Tibial nerve (tissue), 4 donors: ENCODE data around the gene CITED1. TPM values are rescaled to one million over a fixed set of nuclear protein-coding genes. Genes with fewer than 3 reads are reported as not detected.
"Not testable (repeated sequence)": the region's sequence is repeated elsewhere in the genome, so short reads cannot be mapped to it uniquely, and the experiment has no call there.

Source experiments
- DNase-seq, 2 donors: peaks; one replicate each; pipeline ENCODE4 v3.0.0-alpha.2; 2019; ENCODE audit warnings: low spot score in 2 of 2
- H3K27ac ChIP-seq, 4 donors: fragments of 200-600 bp; sonication (generic) in 3 of 4; one replicate each; pipeline ENCODE4 v1.5.1; 2017 to 2019; ENCODE audit warnings: mild to moderate bottlenecking in 1 of 4
- H3K27me3 ChIP-seq, 2 donors: fragments of 200-600 bp; sonication (generic) in 1 of 2; one replicate each; pipeline versions ENCODE4 v1.5.1 to v1.6.0; 2017 to 2019
- H3K36me3 ChIP-seq, 3 donors: fragments of 200-600 bp; sonication (generic); one replicate each; pipeline ENCODE4 v1.5.1; 2018 to 2019
- H3K4me1 ChIP-seq, 4 donors: fragments of 200-600 bp; sonication (generic) in 3 of 4; one replicate each; pipeline ENCODE4 v1.5.1; 2017 to 2019
- H3K4me3 ChIP-seq, 4 donors: fragments of 200-600 bp; sonication (generic) in 3 of 4; one replicate each; pipeline ENCODE4 v1.5.1; 2017 to 2019; ENCODE audit warnings: mild to moderate bottlenecking in 1 of 4, moderate library complexity in 1 of 4
- H3K9me3 ChIP-seq, 4 donors: fragments of 200-600 bp; sonication (generic) in 3 of 4; one replicate each; pipeline ENCODE4 v1.5.1; 2017 to 2019
- EP300 ChIP-seq, 2 donors: sonication (generic); formaldehyde crosslinking; IDR thresholded peaks; one replicate each; pipeline ENCODE4 v1.6.1; 2017; ENCODE audit warnings: antibody characterized with exemption in 2 of 2, mild to moderate bottlenecking in 1 of 2
- POLR2A ChIP-seq, 2 donors: fragments of 450-650 bp; IDR thresholded peaks; one replicate each; pipeline ENCODE4 v1.6.1; 2017; ENCODE audit warnings: antibody characterized with exemption in 2 of 2, mild to moderate bottlenecking in 2 of 2, moderate library complexity in 2 of 2
- WGBS, 2 donors: methylation state at CpG; one replicate each; pipeline ENCODE4 v1.1.5; 2018; 5-methylcytosine and 5-hydroxymethylcytosine counted together
- total RNA-seq, 4 donors: library from RNA; depleted of rRNA; stranded (reverse); fragments of >200 nt; gene quantifications; one replicate each; pipeline ENCODE4 v1.1.0, GENCODE V29; 2016
- TF ChIP-seq, protein P1 (sequence below), 5 experiments: fragments of 200-600 bp in 3 of 5; fragments of 450-650 bp in 2 of 5; sonication (generic) in 3 of 5; IDR thresholded peaks; one replicate each; pipeline ENCODE4 v1.5.1; 2016 to 2019; ENCODE audit warnings: antibody characterized with exemption in 5 of 5, mild to moderate bottlenecking in 3 of 5, moderate library complexity in 2 of 5

The CITED1 gene
- total RNA-seq, 4 donors from 2014 or later, result 0.60 to 1.7 (median 0.84) TPM; not detected in 1

DNA sequence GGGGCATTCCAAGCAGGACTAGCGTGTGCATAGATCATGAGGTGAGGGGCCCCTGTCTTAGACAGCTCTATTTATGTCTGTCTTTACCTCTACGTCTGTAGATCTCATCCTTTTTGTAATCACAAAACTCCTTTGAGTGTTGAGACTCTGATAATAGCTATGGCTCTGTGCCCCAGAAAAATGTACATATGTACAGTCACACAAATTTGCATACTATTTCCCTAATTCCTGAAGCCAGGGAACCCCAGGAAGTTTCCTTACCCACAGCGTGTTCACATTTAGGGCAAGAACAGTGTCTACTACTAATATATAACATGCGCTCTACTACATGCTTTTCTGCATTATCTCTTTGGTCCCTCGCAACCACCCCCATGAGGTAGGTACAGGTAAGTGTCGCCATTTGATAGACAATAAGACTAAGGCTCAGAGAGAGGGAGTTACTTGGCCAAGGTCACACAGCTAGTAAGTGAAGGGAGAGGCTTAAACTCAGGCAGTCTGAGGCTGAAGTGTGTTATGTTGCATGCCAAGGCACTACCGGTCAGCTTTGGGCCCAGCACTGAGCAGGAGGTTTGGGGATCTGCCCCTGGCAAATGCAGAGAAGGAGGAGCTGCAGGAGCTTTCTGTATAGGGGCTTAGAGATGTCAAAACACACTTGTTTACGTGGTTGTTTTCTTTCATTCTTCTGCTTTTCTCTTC lies 21.0 kb upstream of the CITED1 start:
- Histone ChIP-seq H3K27me3 (no peaks in the 10 kb centered on the region), H3K9me3 (no peaks in the 10 kb centered on the region), H3K27ac (no peak overlapping the region), H3K36me3 (peaks cover 0 to 5% (median 0%) of the 10 kb centered on the region in 3 donors), H3K4me1 (no peaks in the 10 kb centered on the region), H3K4me3 (no peak overlapping the region)
- no peak for DNase-seq
- WGBS, 2 donors, result 75 to 96% methylated on average over 8 of the region's 8 CpGs
- TF ChIP-seq, protein P1, sequence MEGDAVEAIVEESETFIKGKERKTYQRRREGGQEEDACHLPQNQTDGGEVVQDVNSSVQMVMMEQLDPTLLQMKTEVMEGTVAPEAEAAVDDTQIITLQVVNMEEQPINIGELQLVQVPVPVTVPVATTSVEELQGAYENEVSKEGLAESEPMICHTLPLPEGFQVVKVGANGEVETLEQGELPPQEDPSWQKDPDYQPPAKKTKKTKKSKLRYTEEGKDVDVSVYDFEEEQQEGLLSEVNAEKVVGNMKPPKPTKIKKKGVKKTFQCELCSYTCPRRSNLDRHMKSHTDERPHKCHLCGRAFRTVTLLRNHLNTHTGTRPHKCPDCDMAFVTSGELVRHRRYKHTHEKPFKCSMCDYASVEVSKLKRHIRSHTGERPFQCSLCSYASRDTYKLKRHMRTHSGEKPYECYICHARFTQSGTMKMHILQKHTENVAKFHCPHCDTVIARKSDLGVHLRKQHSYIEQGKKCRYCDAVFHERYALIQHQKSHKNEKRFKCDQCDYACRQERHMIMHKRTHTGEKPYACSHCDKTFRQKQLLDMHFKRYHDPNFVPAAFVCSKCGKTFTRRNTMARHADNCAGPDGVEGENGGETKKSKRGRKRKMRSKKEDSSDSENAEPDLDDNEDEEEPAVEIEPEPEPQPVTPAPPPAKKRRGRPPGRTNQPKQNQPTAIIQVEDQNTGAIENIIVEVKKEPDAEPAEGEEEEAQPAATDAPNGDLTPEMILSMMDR (IDR thresholded peaks at IDR 0.05), result no peak
- TF ChIP-seq POLR2A (IDR thresholded peaks at IDR 0.05) (no peak), EP300 (IDR thresholded peaks at IDR 0.05) (no peak)

DNA sequence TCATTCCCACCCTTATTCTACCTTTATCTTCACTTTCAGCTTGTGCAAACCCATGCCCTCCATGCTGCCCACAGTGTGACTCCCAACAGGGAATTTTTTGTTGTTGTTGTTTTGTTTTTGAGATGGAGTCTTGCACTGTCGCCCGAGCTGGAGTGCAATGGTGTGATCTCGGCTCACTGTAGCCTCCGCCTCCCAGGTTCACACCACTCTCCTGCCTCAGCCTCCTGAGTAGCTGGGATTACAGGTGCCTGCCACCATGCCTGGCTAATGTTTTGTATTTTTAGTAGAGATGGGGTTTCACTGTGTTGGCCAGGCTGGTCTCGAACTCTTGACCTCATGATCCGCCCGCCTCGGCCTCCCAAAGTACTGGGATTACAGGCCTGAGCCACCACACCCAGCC lies 13.9 kb upstream of the CITED1 start:
- WGBS, 2 donors, result 91 to 95% methylated on average over 8 of the region's 8 CpGs

DNA sequence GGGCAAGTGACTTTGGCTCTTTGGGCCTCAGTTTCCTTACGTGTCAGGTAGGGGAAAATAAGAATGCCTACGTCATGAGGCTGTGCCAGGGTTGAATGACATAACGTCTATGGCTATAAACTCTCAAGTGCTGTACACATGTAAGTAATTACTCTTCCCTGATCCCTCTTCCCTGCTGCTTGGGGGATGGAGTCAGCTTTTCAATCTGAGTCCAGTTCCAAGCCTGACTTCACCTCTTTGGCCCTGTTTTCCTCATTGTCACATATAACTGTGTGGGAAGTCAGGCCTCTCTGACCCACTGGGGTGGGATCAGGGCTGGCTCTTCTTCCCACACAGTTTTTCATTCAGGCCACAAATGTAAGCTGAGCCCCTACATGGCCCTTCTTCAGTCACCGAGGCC lies 11.4 kb upstream of the CITED1 start:
- DNase-seq, result no peak
- H3K9me3 ChIP-seq, result no peaks in the 10 kb centered on the region
- WGBS, 2 donors, result 63 to 84% methylated on average over 3 to 4 of the region's 4 CpGs
- H3K36me3 ChIP-seq, result no peaks in the 10 kb centered on the region
- no peak for TF ChIP-seq POLR2A (IDR thresholded peaks at IDR 0.05)
- TF ChIP-seq, protein P1 (IDR thresholded peaks at IDR 0.05), result no peak
- TF ChIP-seq EP300 (IDR thresholded peaks at IDR 0.05), result no peak
- H3K4me3 ChIP-seq, result no peak overlapping the region
- H3K4me1 ChIP-seq, result no peaks in the 10 kb centered on the region
- H3K27ac ChIP-seq, result no peak overlapping the region
- H3K27me3 ChIP-seq, result peaks cover 0 to 37% of the 10 kb centered on the region in 2 donors

More for the DNA sequence above, 13.9 kb upstream of the CITED1 start:
- not testable (repeated sequence) for H3K9me3 ChIP-seq, H3K36me3 ChIP-seq, H3K27ac ChIP-seq, DNase-seq, H3K4me3 ChIP-seq, H3K4me1 ChIP-seq
- H3K27me3 ChIP-seq, result peaks cover 0 to 16% of the 10 kb centered on the region in 2 donors

DNA sequence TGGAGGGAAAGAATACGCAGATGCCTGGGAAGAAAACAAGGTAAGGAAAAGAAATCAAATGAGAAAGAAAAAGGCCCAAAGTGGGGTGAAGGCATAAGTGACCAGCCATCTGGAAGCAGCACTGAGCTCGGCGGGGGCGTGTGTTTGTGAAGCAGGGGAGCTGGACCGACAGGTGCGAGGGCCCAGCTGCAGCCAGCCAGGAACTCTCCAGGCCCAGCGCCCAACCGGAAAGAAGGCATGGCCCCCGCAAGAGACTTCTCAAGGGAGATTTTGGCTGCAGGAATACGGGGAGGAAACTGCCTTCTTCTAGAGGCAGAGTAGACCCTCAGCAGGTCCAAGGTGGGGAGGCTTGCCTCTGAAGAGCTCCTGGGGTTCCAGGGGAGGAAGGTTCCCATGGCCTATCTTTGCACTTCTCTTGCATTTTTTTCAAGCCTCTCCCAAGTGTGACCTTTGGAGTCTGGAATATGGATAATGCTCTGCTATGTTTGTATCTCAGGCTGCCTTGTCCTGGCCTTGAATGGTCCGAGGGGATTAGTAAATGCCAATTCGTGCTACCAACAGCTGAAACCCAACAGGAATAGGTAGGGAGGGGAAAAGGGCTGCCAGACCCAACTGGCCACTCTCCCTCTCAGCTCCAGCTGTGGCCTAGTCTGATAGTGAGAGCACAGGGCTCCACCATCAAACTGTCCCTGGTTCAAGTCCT lies 10.8 kb upstream of the CITED1 start:
- TF ChIP-seq, protein P1 (IDR thresholded peaks at IDR 0.05), result no peak
- TF ChIP-seq EP300 (IDR thresholded peaks at IDR 0.05) (no peak), POLR2A (IDR thresholded peaks at IDR 0.05) (no peak)
- DNase-seq, result no peak
- H3K4me3 ChIP-seq, result no peak overlapping the region
- no peaks in the 10 kb centered on the region for H3K9me3 ChIP-seq
- peaks cover 0 to 42% of the 10 kb centered on the region in 2 donors for H3K27me3 ChIP-seq
- H3K27ac ChIP-seq, result no peak overlapping the region
- WGBS, 2 donors, result 45 to 54% methylated on average over 9 to 12 of the region's 12 CpGs
- no peaks in the 10 kb centered on the region for H3K36me3 ChIP-seq
- H3K4me1 ChIP-seq, result no peaks in the 10 kb centered on the region

DNA sequence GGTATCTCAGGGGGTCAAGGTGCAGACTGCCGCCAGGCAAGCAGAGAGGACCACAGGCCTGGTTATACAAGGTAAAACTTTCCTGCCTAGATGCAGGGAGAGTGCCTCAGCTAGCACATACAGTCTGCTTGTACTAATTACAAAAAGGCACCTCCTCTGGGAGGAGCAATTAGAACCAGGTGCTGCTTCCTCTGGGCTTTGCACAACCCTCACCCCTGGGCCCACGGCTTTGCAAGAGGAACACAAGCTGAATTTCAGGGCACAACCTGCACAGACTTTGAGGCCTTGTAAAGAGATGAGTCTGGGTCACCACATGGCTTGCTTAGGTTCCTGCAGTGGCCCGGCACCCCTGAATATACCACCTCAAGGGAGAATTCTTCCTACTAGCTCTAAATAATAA lies 9.2 kb upstream of the CITED1 start:
- Histone ChIP-seq H3K4me1 (no peaks in the 10 kb centered on the region), H3K9me3 (no peaks in the 10 kb centered on the region), H3K36me3 (no peaks in the 10 kb centered on the region), H3K27me3 (peaks cover 0 to 52% of the 10 kb centered on the region in 2 donors), H3K4me3 (no peak overlapping the region), H3K27ac (no peak overlapping the region)
- 88% methylated on average over 2 of the region's 3 CpGs; no CpG with 5 or more reads in 1 of the 2 donors for WGBS, 2 donors
- no peak for DNase-seq
- TF ChIP-seq EP300 (IDR thresholded peaks at IDR 0.05) (no peak), POLR2A (IDR thresholded peaks at IDR 0.05) (no peak)
- TF ChIP-seq, protein P1 (IDR thresholded peaks at IDR 0.05), result no peak
